Measurements from ENCODE around the gene EXOC6B. TPM values are rescaled to one million over a fixed set of nuclear protein-coding genes. Genes with fewer than 3 reads are reported as not detected.

The EXOC6B gene
- total RNA-seq, 1 donor from 2014 or later = 32.4 TPM

- TF ChIP-seq, protein P1, sequence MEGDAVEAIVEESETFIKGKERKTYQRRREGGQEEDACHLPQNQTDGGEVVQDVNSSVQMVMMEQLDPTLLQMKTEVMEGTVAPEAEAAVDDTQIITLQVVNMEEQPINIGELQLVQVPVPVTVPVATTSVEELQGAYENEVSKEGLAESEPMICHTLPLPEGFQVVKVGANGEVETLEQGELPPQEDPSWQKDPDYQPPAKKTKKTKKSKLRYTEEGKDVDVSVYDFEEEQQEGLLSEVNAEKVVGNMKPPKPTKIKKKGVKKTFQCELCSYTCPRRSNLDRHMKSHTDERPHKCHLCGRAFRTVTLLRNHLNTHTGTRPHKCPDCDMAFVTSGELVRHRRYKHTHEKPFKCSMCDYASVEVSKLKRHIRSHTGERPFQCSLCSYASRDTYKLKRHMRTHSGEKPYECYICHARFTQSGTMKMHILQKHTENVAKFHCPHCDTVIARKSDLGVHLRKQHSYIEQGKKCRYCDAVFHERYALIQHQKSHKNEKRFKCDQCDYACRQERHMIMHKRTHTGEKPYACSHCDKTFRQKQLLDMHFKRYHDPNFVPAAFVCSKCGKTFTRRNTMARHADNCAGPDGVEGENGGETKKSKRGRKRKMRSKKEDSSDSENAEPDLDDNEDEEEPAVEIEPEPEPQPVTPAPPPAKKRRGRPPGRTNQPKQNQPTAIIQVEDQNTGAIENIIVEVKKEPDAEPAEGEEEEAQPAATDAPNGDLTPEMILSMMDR (IDR thresholded peaks at IDR 0.05) = no peak
- H3K4me3 ChIP-seq = no peak overlapping the region
- no peaks in the 10 kb centered on the region for H3K27me3 ChIP-seq
- H3K4me1 ChIP-seq = no peaks in the 10 kb centered on the region
- intact Hi-C loops (cut with DNase I) = no loop called here
- no peak for DNase-seq (ENCODE audit: low spot score in 2 of 2)
- no peaks in the 10 kb centered on the region for H3K36me3 ChIP-seq
- no peak overlapping the region for H3K27ac ChIP-seq
- H3K9me3 ChIP-seq = no peaks in the 10 kb centered on the region
These were observed 534.8 kb downstream of the EXOC6B start for GRCh38 chr2:72291059-72291458.

DNA sequence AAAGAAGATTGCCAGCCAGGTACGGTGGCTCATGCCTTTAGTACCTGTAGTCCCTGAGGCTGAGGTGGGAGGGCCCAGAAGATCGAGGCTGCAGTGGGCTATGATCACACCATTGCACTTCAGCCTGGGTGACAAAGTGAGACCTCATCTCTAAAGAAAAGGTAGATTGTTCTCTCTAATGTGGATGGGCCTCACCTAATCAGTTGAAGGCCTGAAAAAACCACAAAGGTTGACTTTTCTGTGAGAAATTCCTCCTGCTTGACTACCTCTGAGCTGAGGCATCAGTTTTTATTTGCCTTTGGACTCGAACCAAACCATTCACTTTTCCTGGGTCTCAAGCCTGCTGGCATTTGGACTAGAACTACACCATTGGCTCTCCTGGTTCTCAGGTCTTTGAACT lies 536.1 kb downstream of the EXOC6B start:
- TF ChIP-seq, protein P1 (IDR thresholded peaks at IDR 0.05) = no peak
- H3K4me3 ChIP-seq = no peak overlapping the region
- intact Hi-C loops (cut with DNase I) = no loop called here
- H3K27ac ChIP-seq = no peak overlapping the region
- DNase-seq (ENCODE audit: low spot score in 2 of 2) = no peak
- no peaks in the 10 kb centered on the region for H3K9me3 ChIP-seq
- H3K27me3 ChIP-seq = no peaks in the 10 kb centered on the region
- H3K4me1 ChIP-seq = no peaks in the 10 kb centered on the region
- no peaks in the 10 kb centered on the region for H3K36me3 ChIP-seq

DNA sequence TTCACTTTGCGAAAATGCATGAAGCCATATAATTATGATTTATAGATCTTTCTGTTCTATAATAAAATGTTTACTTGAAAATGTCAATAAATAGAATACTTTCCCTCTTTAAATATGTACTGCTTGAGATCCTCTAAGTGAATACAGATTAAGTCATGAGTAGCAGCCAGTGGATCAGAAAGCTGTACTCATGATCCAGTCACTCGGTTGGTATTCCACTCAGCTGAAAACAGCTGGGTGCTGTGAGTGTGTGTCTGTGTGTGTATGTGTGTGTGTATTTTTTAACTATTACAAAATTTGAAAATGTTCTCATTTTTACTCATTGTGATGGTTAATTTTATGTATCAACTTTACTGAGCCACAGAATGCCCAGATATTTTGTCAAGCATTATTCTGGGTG lies 536.5 kb downstream of the EXOC6B start:
- Histone ChIP-seq H3K27me3 (no peaks in the 10 kb centered on the region), H3K27ac (no peak overlapping the region), H3K9me3 (no peaks in the 10 kb centered on the region), H3K36me3 (no peaks in the 10 kb centered on the region), H3K4me1 (no peaks in the 10 kb centered on the region), H3K4me3 (no peak overlapping the region)
- intact Hi-C loops (cut with DNase I) = no loop called here
- TF ChIP-seq, protein P1 (IDR thresholded peaks at IDR 0.05) = no peak
- no peak for DNase-seq (ENCODE audit: low spot score in 2 of 2)

GRCh38 chr2:72278046-72278445 lies 547.8 kb downstream of the EXOC6B start:
- TF ChIP-seq, protein P1 (IDR thresholded peaks at IDR 0.05) = no peak
- Histone ChIP-seq H3K4me1 (no peaks in the 10 kb centered on the region), H3K27ac (no peak overlapping the region), H3K9me3 (no peaks in the 10 kb centered on the region), H3K36me3 (no peaks in the 10 kb centered on the region), H3K4me3 (no peak overlapping the region), H3K27me3 (no peaks in the 10 kb centered on the region)
- intact Hi-C loops (cut with DNase I) = no loop called here
- DNase-seq (ENCODE audit: low spot score in 2 of 2) = no peak

- Histone ChIP-seq H3K27me3 (no peaks in the 10 kb centered on the region), H3K4me1 (no peaks in the 10 kb centered on the region), H3K9me3 (no peaks in the 10 kb centered on the region), H3K27ac (no peak overlapping the region), H3K4me3 (no peak overlapping the region), H3K36me3 (no peaks in the 10 kb centered on the region)
- TF ChIP-seq, protein P1 (IDR thresholded peaks at IDR 0.05) = no peak
- intact Hi-C loops (cut with DNase I) = no loop called here
- DNase-seq (ENCODE audit: low spot score in 2 of 2) = no peak
These were observed 549.0 kb downstream of the EXOC6B start for GRCh38 chr2:72276876-72277275.

DNA sequence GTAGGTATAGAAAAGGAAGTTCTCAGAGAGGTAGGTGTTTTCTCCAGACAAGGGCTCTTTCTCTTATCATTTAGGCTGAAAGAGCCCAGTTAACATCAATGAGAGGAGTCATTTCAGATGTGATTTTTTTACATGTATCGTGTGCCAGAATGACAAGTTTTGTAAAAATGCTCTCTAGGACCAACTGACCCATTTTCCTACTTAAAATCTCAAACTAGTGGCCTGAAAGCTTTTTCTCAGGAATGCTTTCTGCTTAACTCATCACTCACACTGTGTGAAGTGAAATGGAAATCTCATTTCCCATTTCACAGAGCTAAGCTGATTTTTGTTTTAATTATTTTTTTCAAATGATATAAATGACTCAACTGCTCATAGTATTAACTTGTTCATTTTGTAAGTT lies 549.5 kb downstream of the EXOC6B start:
- DNase-seq (ENCODE audit: low spot score in 2 of 2) = no peak
- Histone ChIP-seq H3K27me3 (no peaks in the 10 kb centered on the region), H3K27ac (no peak overlapping the region), H3K9me3 (no peaks in the 10 kb centered on the region), H3K4me3 (no peak overlapping the region), H3K36me3 (no peaks in the 10 kb centered on the region), H3K4me1 (no peaks in the 10 kb centered on the region)
- TF ChIP-seq, protein P1 (IDR thresholded peaks at IDR 0.05) = no peak
- intact Hi-C loops (cut with DNase I) = no loop called here
